Transverse colon (tissue), 4 donors: Measurements from ENCODE around the gene METAP2.

Experiments
- EP300 ChIP-seq: sonication (generic); formaldehyde crosslinking; IDR thresholded peaks from one replicate; pipeline ENCODE4 v1.6.1; 2017; ENCODE audit warnings: antibody characterized with exemption, low read depth
- POLR2AphosphoS5 ChIP-seq, 3 donors: sonication (generic); formaldehyde crosslinking; IDR thresholded peaks; one replicate each; pipeline ENCODE4 v1.6.1; 2016; ENCODE audit warnings: antibody characterized with exemption in 3 of 3
- TF ChIP-seq, protein P1 (sequence below), 5 experiments: fragments of 200-600 bp in 3 of 5; fragments of 450-650 bp in 2 of 5; sonication (generic) in 3 of 5; IDR thresholded peaks; 1 replicate in 2 of 5; 2 replicates in 3 of 5; pipeline ENCODE4 v1.5.1; 2016 to 2017; ENCODE audit warnings: antibody characterized with exemption in 5 of 5, inconsistent platforms in 3 of 5, mild to moderate bottlenecking in 2 of 5, moderate library complexity in 1 of 5

DNA sequence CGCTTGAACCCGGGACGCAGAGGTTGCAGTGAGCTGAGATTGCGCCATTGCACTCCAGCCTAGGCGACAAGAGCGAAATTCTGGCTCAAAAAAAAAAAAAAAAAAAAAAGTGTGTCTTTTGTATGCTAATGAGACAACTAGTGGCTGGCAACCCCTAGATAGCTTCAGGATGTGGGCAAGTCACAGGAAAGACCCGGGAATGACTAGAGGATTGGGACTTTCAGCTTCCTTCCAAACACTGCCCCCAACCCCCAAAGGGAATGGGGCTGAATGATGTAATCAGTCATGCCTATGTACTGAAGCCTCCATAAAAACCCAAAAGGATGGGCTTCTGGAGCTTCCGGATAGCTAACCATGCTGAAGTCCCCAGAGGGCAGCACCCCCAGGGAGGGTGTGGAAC lies 48.7 kb downstream of the METAP2 start:
- TF ChIP-seq POLR2AphosphoS5 (IDR thresholded peaks at IDR 0.05): no peak
- TF ChIP-seq, protein P1, sequence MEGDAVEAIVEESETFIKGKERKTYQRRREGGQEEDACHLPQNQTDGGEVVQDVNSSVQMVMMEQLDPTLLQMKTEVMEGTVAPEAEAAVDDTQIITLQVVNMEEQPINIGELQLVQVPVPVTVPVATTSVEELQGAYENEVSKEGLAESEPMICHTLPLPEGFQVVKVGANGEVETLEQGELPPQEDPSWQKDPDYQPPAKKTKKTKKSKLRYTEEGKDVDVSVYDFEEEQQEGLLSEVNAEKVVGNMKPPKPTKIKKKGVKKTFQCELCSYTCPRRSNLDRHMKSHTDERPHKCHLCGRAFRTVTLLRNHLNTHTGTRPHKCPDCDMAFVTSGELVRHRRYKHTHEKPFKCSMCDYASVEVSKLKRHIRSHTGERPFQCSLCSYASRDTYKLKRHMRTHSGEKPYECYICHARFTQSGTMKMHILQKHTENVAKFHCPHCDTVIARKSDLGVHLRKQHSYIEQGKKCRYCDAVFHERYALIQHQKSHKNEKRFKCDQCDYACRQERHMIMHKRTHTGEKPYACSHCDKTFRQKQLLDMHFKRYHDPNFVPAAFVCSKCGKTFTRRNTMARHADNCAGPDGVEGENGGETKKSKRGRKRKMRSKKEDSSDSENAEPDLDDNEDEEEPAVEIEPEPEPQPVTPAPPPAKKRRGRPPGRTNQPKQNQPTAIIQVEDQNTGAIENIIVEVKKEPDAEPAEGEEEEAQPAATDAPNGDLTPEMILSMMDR (IDR thresholded peaks at IDR 0.05): no peak
- TF ChIP-seq EP300: no peak
